Measurements from ENCODE around the gene PALB2.

- TF ChIP-seq CTCF (IDR thresholded peaks at IDR 0.05): no peak
- TF ChIP-seq, protein P1, sequence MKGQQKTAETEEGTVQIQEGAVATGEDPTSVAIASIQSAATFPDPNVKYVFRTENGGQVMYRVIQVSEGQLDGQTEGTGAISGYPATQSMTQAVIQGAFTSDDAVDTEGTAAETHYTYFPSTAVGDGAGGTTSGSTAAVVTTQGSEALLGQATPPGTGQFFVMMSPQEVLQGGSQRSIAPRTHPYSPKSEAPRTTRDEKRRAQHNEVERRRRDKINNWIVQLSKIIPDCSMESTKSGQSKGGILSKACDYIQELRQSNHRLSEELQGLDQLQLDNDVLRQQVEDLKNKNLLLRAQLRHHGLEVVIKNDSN (IDR thresholded peaks at IDR 0.05; ENCODE audit: borderline replicate concordance, low read depth): no peak
- no peak for TF ChIP-seq MXI1 (IDR thresholded peaks at IDR 0.05; ENCODE audit: low read depth, low read length)
Observed at GRCh38 chr16:23562505-23562904, 78.6 kb downstream of the PALB2 start.

Data from SK-N-SH (cell line).